Measurements from ENCODE around the gene TUG1.

GRCh38 chr22:30933457-30933856, 35.6 kb upstream of the TUG1 start:
- TF ChIP-seq MAX (IDR thresholded peaks at IDR 0.05) (no peak), ZBTB7A (IDR thresholded peaks at IDR 0.05; ENCODE audit: low read depth) (no peak)

Measured in Ishikawa (cell line).